ENCODE data around the gene UQCRC1.
A peak's percentile ranks its signal among the peaks of the same experiment; 100 is the strongest.

The UQCRC1 gene

DNA sequence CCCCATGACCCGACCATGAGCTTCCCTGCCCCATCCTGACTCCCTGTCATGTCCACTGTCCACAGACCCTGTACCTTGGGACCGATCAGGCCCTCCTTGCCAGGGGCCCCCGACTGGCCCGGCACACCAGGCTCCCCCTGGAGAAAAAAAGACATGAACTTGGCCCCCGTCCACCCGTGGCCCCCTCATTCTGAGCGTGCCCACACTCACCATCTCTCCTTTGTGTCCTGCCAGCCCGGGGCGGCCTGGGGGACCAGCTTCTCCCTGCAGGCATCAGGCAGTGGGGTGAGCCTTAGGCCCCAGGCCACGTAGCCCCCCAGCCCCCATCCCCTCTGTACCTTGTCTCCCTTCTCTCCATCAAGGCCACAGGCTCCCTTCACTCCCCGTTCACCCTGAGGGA lies 41.9 kb downstream of the UQCRC1 start:
- H3K4me3 ChIP-seq (ENCODE audit: low read depth, low read length) = no peak overlapping the region
- DNase-seq (ENCODE audit: low read depth) = no peak
- TF ChIP-seq, protein P1, sequence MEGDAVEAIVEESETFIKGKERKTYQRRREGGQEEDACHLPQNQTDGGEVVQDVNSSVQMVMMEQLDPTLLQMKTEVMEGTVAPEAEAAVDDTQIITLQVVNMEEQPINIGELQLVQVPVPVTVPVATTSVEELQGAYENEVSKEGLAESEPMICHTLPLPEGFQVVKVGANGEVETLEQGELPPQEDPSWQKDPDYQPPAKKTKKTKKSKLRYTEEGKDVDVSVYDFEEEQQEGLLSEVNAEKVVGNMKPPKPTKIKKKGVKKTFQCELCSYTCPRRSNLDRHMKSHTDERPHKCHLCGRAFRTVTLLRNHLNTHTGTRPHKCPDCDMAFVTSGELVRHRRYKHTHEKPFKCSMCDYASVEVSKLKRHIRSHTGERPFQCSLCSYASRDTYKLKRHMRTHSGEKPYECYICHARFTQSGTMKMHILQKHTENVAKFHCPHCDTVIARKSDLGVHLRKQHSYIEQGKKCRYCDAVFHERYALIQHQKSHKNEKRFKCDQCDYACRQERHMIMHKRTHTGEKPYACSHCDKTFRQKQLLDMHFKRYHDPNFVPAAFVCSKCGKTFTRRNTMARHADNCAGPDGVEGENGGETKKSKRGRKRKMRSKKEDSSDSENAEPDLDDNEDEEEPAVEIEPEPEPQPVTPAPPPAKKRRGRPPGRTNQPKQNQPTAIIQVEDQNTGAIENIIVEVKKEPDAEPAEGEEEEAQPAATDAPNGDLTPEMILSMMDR (conservative IDR thresholded peaks at IDR 0.05; ENCODE audit: low read depth, low read length) = no peak

DNA sequence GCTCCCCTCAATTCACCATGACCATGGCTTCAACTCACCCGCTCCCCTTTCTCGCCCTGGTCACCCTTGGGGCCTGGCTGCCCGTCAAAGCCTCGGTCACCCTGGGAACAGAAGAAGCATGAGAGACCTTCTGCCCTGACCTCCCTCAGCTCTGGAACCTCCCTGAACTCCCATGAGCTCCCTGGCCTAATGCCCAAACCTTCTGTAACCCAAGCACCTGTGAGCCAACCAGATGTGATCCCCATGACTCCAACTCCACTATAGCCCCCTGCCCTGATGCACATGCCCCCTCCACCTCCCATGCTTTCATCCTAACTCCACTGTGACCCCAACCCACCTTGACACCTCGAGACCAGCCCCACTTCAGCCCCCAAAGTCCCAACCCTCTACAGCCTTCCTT lies 42.4 kb downstream of the UQCRC1 start:
- TF ChIP-seq, protein P1 (conservative IDR thresholded peaks at IDR 0.05; ENCODE audit: low read depth, low read length) = no peak
- DNase-seq (ENCODE audit: low read depth) = no peak
- no peak overlapping the region for H3K4me3 ChIP-seq (ENCODE audit: low read depth, low read length)

DNA sequence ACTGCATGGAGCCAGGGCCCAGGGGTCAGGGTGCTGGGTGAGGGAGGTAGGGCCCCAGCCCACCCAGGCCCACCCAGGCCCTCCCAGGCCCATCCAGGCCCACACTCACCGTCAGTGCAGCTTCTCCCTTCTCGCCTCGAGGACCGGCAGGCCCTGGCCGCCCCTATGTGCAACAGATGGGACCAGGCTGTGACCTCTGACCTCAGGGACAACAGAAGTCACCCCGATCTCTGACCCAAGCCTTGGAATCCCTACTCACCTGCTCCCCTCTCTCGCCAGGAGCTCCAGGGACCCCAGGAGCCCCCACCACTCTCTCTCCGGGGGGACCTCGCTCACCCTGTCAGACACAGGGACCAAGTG lies 43.1 kb downstream of the UQCRC1 start:
- no peak overlapping the region for H3K4me3 ChIP-seq (ENCODE audit: low read depth, low read length)
- TF ChIP-seq, protein P1 (conservative IDR thresholded peaks at IDR 0.05; ENCODE audit: low read depth, low read length) = no peak
- no peak for DNase-seq (ENCODE audit: low read depth)

DNA sequence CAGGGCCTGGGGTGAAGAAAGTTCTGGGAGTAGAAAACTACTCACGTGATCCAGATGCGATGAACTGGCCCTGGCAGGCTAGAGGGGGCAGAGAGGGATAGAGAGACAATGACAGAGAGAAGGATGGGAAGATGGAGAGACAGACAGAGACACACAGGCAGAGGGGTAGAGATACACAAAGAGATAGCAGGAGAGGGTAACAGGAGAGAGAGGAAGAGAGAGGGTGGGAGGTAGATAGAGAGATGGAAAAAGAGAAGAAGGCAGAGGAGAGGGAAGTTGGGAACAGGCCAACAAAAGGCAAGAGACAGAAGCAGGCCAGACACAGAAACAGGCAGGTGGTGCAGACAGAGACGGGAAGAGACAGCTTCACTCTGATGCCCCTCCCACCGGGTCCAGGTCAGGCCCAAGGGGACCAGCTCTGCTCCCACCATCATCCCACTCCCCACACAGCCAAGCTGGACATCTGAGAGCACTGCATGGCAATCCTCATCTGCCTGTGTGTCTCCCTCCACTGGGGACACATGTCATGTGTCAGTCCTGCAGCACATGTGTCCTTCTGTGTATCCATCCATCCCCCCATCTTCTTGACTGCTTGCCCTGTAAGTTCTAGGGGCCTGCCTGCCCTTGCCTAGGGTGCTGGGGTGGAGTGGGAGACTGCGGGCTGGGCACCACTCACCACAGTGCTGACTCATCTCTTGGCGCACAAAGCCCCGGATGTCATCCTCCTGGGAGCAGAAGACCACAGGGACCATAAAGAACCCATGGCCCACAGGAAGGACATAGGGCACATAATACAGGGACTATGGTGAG lies 43.6 kb downstream of the UQCRC1 start:
- TF ChIP-seq, protein P1 (conservative IDR thresholded peaks at IDR 0.05; ENCODE audit: low read depth, low read length) = no peak
- peak; percentile 65 for DNase-seq (ENCODE audit: low read depth)
- no peak overlapping the region for H3K4me3 ChIP-seq (ENCODE audit: low read depth, low read length)

DNA sequence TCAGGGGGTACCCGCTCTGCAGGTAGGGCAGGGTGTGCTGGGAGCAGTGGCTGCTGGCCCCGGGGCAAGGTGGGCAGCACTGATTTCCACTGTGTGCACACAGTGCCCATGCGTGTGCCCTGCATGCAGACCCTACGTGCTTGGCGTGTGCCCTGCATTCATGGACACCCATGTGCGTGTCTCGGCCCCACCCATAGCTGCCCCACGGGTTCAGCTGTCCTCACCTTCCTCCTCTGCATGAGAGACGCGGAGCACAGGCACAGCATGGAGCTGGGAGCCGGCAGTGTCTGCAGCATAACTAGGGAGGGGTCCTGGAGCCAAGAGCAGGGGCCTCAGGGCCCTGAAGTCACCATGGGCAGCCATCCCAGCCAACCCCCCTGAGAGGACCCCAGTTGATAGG lies 44.3 kb downstream of the UQCRC1 start:
- no peak for DNase-seq (ENCODE audit: low read depth)

DNA sequence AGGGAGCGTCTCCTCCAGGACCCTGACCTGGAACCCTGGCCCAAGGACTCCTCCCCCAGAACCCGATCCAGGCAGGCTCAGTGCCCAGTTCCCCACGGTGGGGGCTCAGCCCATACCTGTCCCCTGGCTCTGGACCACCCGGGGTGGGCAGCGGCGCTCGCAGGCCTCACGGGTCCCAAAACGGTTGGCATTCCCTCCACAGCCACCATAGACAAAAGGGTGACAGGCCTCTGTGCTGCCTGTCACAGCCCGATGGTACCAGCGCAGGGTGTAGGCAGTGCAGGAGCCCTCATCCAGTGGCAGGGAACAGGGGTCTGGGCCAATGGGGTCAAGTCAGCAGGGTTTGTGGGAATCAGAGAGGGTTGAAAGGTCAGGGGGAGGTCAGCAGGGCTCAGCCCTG lies 44.8 kb downstream of the UQCRC1 start:
- DNase-seq (ENCODE audit: low read depth) = no peak
- TF ChIP-seq, protein P1 (conservative IDR thresholded peaks at IDR 0.05; ENCODE audit: low read depth, low read length) = no peak
- H3K4me3 ChIP-seq (ENCODE audit: low read depth, low read length) = no peak overlapping the region

More for the DNA sequence above, 44.3 kb downstream of the UQCRC1 start:
- H3K4me3 ChIP-seq (ENCODE audit: low read depth, low read length) = no peak overlapping the region
- TF ChIP-seq, protein P1 (conservative IDR thresholded peaks at IDR 0.05; ENCODE audit: low read depth, low read length) = no peak

DNA sequence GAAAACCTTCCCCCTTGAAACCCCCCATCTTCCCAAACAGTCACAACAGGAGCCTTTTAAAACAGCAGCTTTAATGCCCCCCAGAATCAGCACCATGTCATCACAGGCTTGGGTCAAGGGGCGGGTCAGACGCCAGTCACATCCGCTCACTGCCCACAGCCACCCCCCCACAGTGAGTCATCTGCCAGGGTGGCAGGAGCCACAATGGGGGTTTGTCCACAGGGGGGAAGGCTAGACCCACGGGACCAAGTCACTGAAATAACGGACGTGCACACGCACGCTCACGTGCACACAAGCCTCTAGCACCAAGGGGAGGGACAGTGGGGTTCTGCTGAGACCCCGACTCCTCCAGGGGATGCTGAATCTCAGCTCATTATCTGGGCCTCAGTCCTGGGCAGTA lies 45.4 kb downstream of the UQCRC1 start:
- TF ChIP-seq, protein P1 (conservative IDR thresholded peaks at IDR 0.05; ENCODE audit: low read depth, low read length) = no peak
- peak; percentile 56 for DNase-seq (ENCODE audit: low read depth)
- H3K4me3 ChIP-seq (ENCODE audit: low read depth, low read length) = no peak overlapping the region

All from choroid plexus epithelial cell (primary cell).